Measurements from ENCODE around the gene FOXB1.
A peak's percentile ranks its signal among the peaks of the same experiment; 100 is the strongest.

FOXB1 gene

GRCh38 chr15:59972241-59972640, 31.9 kb upstream of the FOXB1 start:
- Histone ChIP-seq H3K36me3 (replicated peaks; ENCODE audit: low read depth, low read length) (no peaks in the 10 kb centered on the region), H3K4me3 (ENCODE audit: low read length) (no peak overlapping the region), H3K9me3 (ENCODE audit: insufficient read depth, low read length) (no peaks in the 10 kb centered on the region), H3K4me2 (ENCODE audit: low read length) (no peak overlapping the region), H2AFZ (ENCODE audit: low read depth, low read length) (peak overlapping the region; percentile 52; the same call in 1 of the 2 replicates), H3K9ac (ENCODE audit: low read length) (no peak overlapping the region), H3K27me3 (ENCODE audit: low read depth, low read length) (no peaks in the 10 kb centered on the region), H4K20me1 (ENCODE audit: insufficient read depth, low read length) (no peaks in the 10 kb centered on the region), H3K79me2 (ENCODE audit: low read length) (no peaks in the 10 kb centered on the region), H3K27ac (ENCODE audit: low read length) (no peak overlapping the region), H3K4me1 (ENCODE audit: low read length) (peaks cover 21% of the 10 kb centered on the region)
- TF ChIP-seq EZH2phosphoT487 (IDR thresholded peaks at IDR 0.05; ENCODE audit: low read depth) (no peak), CTCF (IDR thresholded peaks at IDR 0.05; ENCODE audit: low read depth, low read length) (no peak)

GRCh38 chr15:59976480-59977271, 27.4 kb upstream of the FOXB1 start:
- H3K4me2 ChIP-seq (ENCODE audit: low read length), result peak overlapping the region; percentile 53
- H2AFZ ChIP-seq (ENCODE audit: low read depth, low read length), result peak overlapping the region; percentile 81

GRCh38 chr15:59991834-59992233, 12.3 kb upstream of the FOXB1 start:
- Histone ChIP-seq H3K27me3 (ENCODE audit: low read depth, low read length) (no peaks in the 10 kb centered on the region), H3K36me3 (replicated peaks; ENCODE audit: low read depth, low read length) (no peaks in the 10 kb centered on the region), H3K9ac (ENCODE audit: low read length) (no peak overlapping the region), H3K4me1 (ENCODE audit: low read length) (peaks cover 4% of the 10 kb centered on the region), H3K4me3 (ENCODE audit: low read length) (no peak overlapping the region), H3K27ac (ENCODE audit: low read length) (no peak overlapping the region), H3K9me3 (ENCODE audit: insufficient read depth, low read length) (no peaks in the 10 kb centered on the region), H4K20me1 (ENCODE audit: insufficient read depth, low read length) (no peaks in the 10 kb centered on the region), H3K4me2 (ENCODE audit: low read length) (no peak overlapping the region), H3K79me2 (ENCODE audit: low read length) (no peaks in the 10 kb centered on the region), H2AFZ (ENCODE audit: low read depth, low read length) (no peak overlapping the region)
- TF ChIP-seq CTCF (IDR thresholded peaks at IDR 0.05; ENCODE audit: low read depth, low read length) (no peak), EZH2phosphoT487 (IDR thresholded peaks at IDR 0.05; ENCODE audit: low read depth) (no peak)

More at GRCh38 chr15:59976480-59977271, 27.4 kb upstream of the FOXB1 start:
- Histone ChIP-seq H3K4me1 (ENCODE audit: low read length) (peaks cover 45% of the 10 kb centered on the region), H3K36me3 (replicated peaks; ENCODE audit: low read depth, low read length) (peaks cover 5% of the 10 kb centered on the region), H4K20me1 (ENCODE audit: insufficient read depth, low read length) (no peaks in the 10 kb centered on the region), H3K4me3 (ENCODE audit: low read length) (peak overlapping the region; percentile 33; the same call in 1 of the 2 replicates), H3K9me3 (ENCODE audit: insufficient read depth, low read length) (no peaks in the 10 kb centered on the region), H3K27me3 (ENCODE audit: low read depth, low read length) (no peaks in the 10 kb centered on the region), H3K27ac (ENCODE audit: low read length) (peak overlapping the region; percentile 64), H3K9ac (ENCODE audit: low read length) (peak overlapping the region; percentile 28; the same call in 1 of the 2 replicates), H3K79me2 (ENCODE audit: low read length) (no peaks in the 10 kb centered on the region)
- no peak for TF ChIP-seq EZH2phosphoT487 (IDR thresholded peaks at IDR 0.05; ENCODE audit: low read depth)
- no peak for TF ChIP-seq CTCF (IDR thresholded peaks at IDR 0.05; ENCODE audit: low read depth, low read length)

GRCh38 chr15:59993041-59993750, 10.9 kb upstream of the FOXB1 start:
- Histone ChIP-seq H3K4me3 (ENCODE audit: low read length) (no peak overlapping the region), H3K9me3 (ENCODE audit: insufficient read depth, low read length) (no peaks in the 10 kb centered on the region), H3K27me3 (ENCODE audit: low read depth, low read length) (no peaks in the 10 kb centered on the region), H3K27ac (ENCODE audit: low read length) (no peak overlapping the region), H3K4me2 (ENCODE audit: low read length) (no peak overlapping the region), H4K20me1 (ENCODE audit: insufficient read depth, low read length) (no peaks in the 10 kb centered on the region), H3K79me2 (ENCODE audit: low read length) (no peaks in the 10 kb centered on the region), H3K9ac (ENCODE audit: low read length) (no peak overlapping the region), H2AFZ (ENCODE audit: low read depth, low read length) (no peak overlapping the region), H3K36me3 (replicated peaks; ENCODE audit: low read depth, low read length) (no peaks in the 10 kb centered on the region), H3K4me1 (ENCODE audit: low read length) (peaks cover 13% of the 10 kb centered on the region)
- no peak for TF ChIP-seq EZH2phosphoT487 (IDR thresholded peaks at IDR 0.05; ENCODE audit: low read depth)
- no peak for TF ChIP-seq CTCF (IDR thresholded peaks at IDR 0.05; ENCODE audit: low read depth, low read length)
